ENCODE measurements around the gene COL23A1. TPM values are rescaled to one million over a fixed set of nuclear protein-coding genes. Genes with fewer than 3 reads are reported as not detected.

Gene COL23A1
- total RNA-seq, 1 experiment from 2014 or later, result not detected

GRCh38 chr5:178576591-178577351 is 13.4 kb downstream of the COL23A1 start:
- no peak for ATAC-seq
- peaks cover 16% of the 10 kb centered on the region for H3K27me3 ChIP-seq (ENCODE audit: low read length)
- CTCF ChIA-PET, result no interaction called here
- no peaks in the 10 kb centered on the region for H3K9me2 ChIP-seq (replicated peaks; ENCODE audit: low read length)
- BruUV-seq (replicated peaks), result no TSS peak
- no peak overlapping the region for H3K4me3 ChIP-seq (ENCODE audit: low read length)
- no peaks in the 10 kb centered on the region for H3K4me1 ChIP-seq (ENCODE audit: insufficient read depth, low read length)
- H3K4me2 ChIP-seq (ENCODE audit: low read length), result no peak overlapping the region
- H3K79me2 ChIP-seq (ENCODE audit: low read length), result no peaks in the 10 kb centered on the region
- no peak overlapping the region for H2AFZ ChIP-seq (ENCODE audit: low read length)
- no peak overlapping the region for H3K27ac ChIP-seq (ENCODE audit: low read length)
- H3K9ac ChIP-seq (ENCODE audit: low read length), result no peak overlapping the region
- no peak for DNase-seq
- no peaks in the 10 kb centered on the region for H3F3A ChIP-seq (ENCODE audit: low read length, unreplicated experiment)
- H3K9me3 ChIP-seq (ENCODE audit: low read length), result no peaks in the 10 kb centered on the region; the same call in 1 of the 2 replicates
- H3K36me3 ChIP-seq (ENCODE audit: low read depth, low read length), result no peaks in the 10 kb centered on the region
- intact Hi-C loops (cut with micrococcal nuclease), result no loop called here
- POLR2A ChIA-PET (ENCODE audit: unreplicated experiment), result no interaction called here
- no peak for TF ChIP-seq EZH2 (IDR thresholded peaks at IDR 0.05; ENCODE audit: low read length, unreplicated experiment)
- no peak for TF ChIP-seq EZH2phosphoT487 (IDR thresholded peaks at IDR 0.05; ENCODE audit: borderline replicate concordance, low read length)
- TF ChIP-seq, protein P1, sequence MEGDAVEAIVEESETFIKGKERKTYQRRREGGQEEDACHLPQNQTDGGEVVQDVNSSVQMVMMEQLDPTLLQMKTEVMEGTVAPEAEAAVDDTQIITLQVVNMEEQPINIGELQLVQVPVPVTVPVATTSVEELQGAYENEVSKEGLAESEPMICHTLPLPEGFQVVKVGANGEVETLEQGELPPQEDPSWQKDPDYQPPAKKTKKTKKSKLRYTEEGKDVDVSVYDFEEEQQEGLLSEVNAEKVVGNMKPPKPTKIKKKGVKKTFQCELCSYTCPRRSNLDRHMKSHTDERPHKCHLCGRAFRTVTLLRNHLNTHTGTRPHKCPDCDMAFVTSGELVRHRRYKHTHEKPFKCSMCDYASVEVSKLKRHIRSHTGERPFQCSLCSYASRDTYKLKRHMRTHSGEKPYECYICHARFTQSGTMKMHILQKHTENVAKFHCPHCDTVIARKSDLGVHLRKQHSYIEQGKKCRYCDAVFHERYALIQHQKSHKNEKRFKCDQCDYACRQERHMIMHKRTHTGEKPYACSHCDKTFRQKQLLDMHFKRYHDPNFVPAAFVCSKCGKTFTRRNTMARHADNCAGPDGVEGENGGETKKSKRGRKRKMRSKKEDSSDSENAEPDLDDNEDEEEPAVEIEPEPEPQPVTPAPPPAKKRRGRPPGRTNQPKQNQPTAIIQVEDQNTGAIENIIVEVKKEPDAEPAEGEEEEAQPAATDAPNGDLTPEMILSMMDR (conservative IDR thresholded peaks at IDR 0.05; ENCODE audit: low read depth, low read length), result no peak
- no peaks in the 10 kb centered on the region for H4K20me1 ChIP-seq (ENCODE audit: low read length)

- TF ChIP-seq EZH2phosphoT487 (IDR thresholded peaks at IDR 0.05; ENCODE audit: borderline replicate concordance, low read length), result no peak
- TF ChIP-seq, protein P1 (conservative IDR thresholded peaks at IDR 0.05; ENCODE audit: low read depth, low read length), result no peak
- TF ChIP-seq EZH2 (IDR thresholded peaks at IDR 0.05; ENCODE audit: low read length, unreplicated experiment), result no peak
These were observed 17.0 kb downstream of the COL23A1 start for GRCh38 chr5:178573216-178573615.

GRCh38 chr5:178572617-178573016 is 17.6 kb downstream of the COL23A1 start:
- Histone ChIP-seq H4K20me1 (ENCODE audit: low read length) (no peaks in the 10 kb centered on the region), H3K9me2 (replicated peaks; ENCODE audit: low read length) (no peaks in the 10 kb centered on the region), H2AFZ (ENCODE audit: low read length) (no peak overlapping the region), H3F3A (ENCODE audit: low read length, unreplicated experiment) (no peaks in the 10 kb centered on the region), H3K79me2 (ENCODE audit: low read length) (no peaks in the 10 kb centered on the region), H3K4me3 (ENCODE audit: low read length) (no peak overlapping the region), H3K4me2 (ENCODE audit: low read length) (no peak overlapping the region), H3K9me3 (ENCODE audit: low read length) (no peaks in the 10 kb centered on the region; the same call in 1 of the 2 replicates), H3K36me3 (ENCODE audit: low read depth, low read length) (no peaks in the 10 kb centered on the region), H3K27me3 (ENCODE audit: low read length) (peaks cover 18% of the 10 kb centered on the region; the same call in 1 of the 2 replicates), H3K9ac (ENCODE audit: low read length) (no peak overlapping the region), H3K27ac (ENCODE audit: low read length) (no peak overlapping the region), H3K4me1 (ENCODE audit: insufficient read depth, low read length) (no peaks in the 10 kb centered on the region)
- no TSS peak for BruUV-seq (replicated peaks)
- ChIA-PET POLR2A (ENCODE audit: unreplicated experiment) (no interaction called here), CTCF (no interaction called here)
- ATAC-seq (no peak), DNase-seq (no peak)
- intact Hi-C loops (cut with micrococcal nuclease), result no loop called here
- TF ChIP-seq EZH2phosphoT487 (IDR thresholded peaks at IDR 0.05; ENCODE audit: borderline replicate concordance, low read length) (no peak), EZH2 (IDR thresholded peaks at IDR 0.05; ENCODE audit: low read length, unreplicated experiment) (no peak)
- TF ChIP-seq, protein P1 (conservative IDR thresholded peaks at IDR 0.05; ENCODE audit: low read depth, low read length), result no peak

More at GRCh38 chr5:178573216-178573615, 17.0 kb downstream of the COL23A1 start:
- H3K4me3 ChIP-seq (ENCODE audit: low read length), result no peak overlapping the region
- no peaks in the 10 kb centered on the region for H4K20me1 ChIP-seq (ENCODE audit: low read length)
- no peaks in the 10 kb centered on the region for H3K4me1 ChIP-seq (ENCODE audit: insufficient read depth, low read length)
- ATAC-seq, result no peak
- H2AFZ ChIP-seq (ENCODE audit: low read length), result no peak overlapping the region
- H3K9ac ChIP-seq (ENCODE audit: low read length), result no peak overlapping the region
- H3K27ac ChIP-seq (ENCODE audit: low read length), result no peak overlapping the region
- no peaks in the 10 kb centered on the region; the same call in 1 of the 2 replicates for H3K9me3 ChIP-seq (ENCODE audit: low read length)
- intact Hi-C loops (cut with micrococcal nuclease), result no loop called here
- no peaks in the 10 kb centered on the region for H3F3A ChIP-seq (ENCODE audit: low read length, unreplicated experiment)
- H3K9me2 ChIP-seq (replicated peaks; ENCODE audit: low read length), result no peaks in the 10 kb centered on the region
- no TSS peak for BruUV-seq (replicated peaks)
- no peaks in the 10 kb centered on the region for H3K79me2 ChIP-seq (ENCODE audit: low read length)
- H3K27me3 ChIP-seq (ENCODE audit: low read length), result peaks cover 12% of the 10 kb centered on the region; the same call in 1 of the 2 replicates
- no peak overlapping the region for H3K4me2 ChIP-seq (ENCODE audit: low read length)
- ChIA-PET POLR2A (ENCODE audit: unreplicated experiment) (no interaction called here), CTCF (no interaction called here)
- H3K36me3 ChIP-seq (ENCODE audit: low read depth, low read length), result no peaks in the 10 kb centered on the region
- no peak for DNase-seq

Data from PC-3 (cell line).